GM18868 (cell line): ENCODE results near the gene FUZ.

Experiments
- ATAC-seq: cut with Tn5 transposase; IDR thresholded peaks from one replicate; pipeline ENCODE4 v1.9.1; 2021; ENCODE audit warnings: mild to moderate bottlenecking, moderate library complexity; ENCODE audit not compliant: unreplicated experiment

The FUZ gene

DNA sequence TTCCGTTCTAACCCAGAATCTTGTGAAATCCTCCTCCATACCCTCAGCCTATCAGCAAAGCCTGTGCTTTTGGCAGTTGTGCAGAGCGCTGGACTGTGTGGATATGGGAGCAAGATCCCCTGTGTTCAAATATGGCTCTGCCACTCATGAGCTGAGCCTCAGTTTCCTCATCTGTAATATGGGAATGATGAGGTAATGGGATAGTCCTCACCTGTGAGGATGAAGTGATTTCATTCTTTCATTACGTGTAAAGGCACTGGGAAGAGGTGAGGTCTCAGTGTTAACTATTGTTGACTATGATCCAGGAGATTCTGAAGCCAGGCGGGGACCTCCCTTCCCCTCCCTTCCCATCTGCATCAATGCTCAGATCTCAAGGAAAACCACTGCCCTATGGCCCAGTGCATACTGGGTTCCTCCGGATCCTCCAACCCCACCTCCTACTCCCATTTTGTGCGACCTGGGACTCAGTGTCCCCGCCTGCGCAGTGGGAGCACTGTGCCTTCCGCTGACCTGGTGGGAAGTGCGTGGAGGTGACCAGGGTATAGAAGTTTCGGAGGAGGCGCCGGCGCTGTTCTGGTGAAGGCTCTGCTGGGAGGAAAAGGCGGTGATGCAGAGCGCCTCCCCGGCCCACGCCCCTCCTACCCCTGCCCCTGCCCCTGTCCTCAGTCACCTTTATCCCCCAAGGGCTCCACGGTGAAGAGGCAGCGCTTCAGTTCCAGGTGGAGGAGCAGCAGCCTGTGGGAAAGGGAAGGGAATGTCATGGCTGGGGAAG is 5.0 kb downstream of the FUZ start:
- no peak for ATAC-seq

DNA sequence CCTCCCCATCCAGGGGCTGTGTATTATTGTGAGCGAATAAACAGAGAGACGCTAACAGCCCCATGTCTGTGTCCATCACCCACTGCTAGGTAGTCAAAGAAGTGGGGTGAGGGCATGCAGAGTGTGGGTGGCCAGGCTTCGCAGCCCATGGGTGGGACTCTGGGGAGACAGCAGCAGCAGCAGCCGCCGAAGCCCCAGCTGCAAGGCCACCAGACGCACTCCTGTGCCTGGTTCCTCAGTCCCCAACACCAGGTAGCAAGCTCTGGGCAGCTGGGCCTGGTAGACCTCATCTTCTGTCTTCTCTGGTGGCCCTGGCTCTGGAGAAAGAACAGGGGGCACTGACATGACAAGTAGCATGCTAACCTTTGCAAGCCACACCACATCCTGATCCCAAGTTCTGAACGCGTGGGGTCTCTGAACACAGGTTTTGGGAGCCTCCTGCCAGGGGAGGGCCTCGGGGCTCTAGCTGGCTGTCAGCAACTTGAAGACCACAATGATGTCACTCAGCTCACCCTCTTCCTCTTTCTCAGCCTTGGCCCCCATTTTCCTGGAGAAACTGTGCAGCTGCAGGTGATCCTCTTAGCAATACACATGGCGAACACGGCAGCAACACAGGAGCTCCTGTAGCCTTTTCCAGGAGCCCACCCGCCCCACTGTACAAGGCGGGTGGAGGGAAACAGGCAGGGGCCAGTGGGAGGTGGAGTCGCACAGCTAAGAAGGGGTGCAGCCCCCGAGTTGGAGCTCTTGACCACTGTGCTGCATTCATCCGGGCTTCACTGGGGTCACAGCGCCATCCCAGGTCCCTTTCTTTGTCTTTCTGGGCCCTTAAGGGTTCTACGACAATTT is 5.8 kb downstream of the FUZ start:
- ATAC-seq: no peak

- no peak for ATAC-seq
Observed at GRCh38 chr19:49806620-49806959, 6.5 kb downstream of the FUZ start.

DNA sequence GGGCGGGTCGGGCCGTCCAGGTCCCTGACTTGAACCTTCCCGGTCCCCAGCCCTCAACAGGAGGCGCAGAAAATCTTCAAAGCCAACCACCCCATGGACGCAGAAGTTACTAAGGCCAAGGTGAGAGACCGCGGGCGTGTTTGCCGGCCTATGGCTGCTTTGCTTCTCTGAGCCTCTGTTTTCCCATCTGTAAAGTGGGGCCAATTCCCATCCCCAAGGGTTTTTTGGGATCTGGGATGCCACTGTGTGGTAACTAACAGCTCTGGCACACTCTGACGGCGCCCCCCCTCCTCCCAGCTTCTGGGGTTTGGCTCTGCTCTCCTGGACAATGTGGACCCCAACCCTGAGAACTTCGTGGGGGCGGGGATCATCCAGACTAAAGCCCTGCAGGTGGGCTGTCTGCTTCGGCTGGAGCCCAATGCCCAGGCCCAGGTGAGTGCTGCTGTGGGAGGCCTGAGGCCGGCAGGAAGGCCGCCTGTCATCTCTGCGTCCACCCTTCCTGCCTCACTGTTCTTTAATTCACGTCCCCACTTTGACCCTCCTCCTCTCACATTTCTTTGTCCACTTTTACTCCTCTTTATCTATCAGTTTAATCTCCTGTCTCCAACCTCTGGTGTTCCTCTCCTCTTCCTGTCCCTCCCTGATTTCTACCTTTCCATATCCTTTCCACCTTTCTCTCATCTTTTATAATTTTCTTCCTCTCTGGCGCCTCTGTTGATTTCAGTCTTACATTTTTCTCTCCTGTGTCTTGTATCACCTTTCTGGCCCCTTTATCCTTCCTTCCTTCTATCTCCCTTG is 7.1 kb downstream of the FUZ start:
- ATAC-seq: no peak

DNA sequence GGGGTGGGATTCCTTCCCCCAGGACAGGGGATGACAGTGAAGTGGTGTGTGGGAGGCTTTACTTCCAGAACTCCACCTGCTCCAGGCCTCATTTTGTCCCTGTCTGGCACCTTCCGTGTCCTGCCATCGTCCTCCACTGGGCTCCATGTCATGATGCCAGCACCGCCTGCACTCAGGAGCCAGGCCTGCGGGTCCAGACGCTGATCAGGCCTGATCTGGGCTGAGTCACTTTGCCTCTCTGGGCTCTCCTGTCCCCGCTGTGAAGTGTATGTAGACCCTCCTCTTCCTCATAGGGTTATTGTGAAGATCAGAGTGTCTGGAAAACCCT is 9.6 kb downstream of the FUZ start:
- ATAC-seq: no peak

- no peak for ATAC-seq
Observed at GRCh38 chr19:49802836-49803528, 10.1 kb downstream of the FUZ start.

DNA sequence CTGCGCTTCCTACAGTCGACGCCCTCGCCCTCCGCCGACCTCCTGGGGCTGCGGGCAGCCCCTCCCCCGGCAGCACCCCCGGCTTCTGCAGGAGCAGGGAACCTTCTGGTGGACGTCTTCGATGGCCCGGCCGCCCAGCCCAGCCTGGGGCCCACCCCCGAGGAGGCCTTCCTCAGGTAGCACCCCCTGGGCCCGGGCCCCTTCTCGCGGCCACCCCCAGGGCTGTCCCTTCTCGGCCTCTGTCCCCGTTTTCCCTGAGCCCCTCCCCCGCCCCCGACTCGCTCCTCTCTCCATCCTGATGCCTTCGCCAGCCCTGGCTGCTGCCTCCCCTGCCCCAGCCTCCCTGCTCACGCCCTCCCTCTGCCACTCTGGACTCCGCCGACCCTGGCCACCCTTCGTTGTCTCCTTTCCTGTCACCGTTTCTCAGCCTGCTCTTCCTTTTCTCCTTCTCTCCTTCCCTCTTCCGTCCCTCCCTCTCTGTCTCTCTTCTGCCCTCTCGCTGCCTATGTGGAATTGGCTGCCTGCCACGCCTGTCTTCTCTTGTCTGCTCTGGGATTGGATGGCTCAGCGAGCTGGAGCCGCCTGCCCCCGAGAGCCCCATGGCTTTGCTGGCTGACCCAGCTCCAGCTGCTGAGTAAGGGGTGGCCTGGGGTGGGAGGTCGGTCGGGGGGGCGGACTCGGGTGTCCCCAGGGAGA is 11.0 kb downstream of the FUZ start:
- ATAC-seq: no peak

DNA sequence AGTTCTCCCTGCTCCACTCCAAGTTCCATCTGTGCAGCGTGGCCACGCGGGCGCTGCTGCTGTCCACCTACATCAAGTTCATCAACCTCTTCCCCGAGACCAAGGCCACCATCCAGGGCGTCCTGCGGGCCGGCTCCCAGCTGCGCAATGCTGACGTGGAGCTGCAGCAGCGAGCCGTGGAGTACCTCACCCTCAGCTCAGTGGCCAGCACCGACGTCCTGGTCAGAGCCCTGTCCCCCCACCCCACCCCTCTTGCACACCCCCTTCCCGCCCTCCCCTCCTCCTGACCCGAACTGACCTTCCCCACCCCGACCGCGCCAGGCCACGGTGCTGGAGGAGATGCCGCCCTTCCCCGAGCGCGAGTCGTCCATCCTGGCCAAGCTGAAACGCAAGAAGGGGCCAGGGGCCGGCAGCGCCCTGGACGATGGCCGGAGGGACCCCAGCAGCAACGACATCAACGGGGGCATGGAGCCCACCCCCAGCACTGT is 11.6 kb downstream of the FUZ start:
- ATAC-seq: no peak

DNA sequence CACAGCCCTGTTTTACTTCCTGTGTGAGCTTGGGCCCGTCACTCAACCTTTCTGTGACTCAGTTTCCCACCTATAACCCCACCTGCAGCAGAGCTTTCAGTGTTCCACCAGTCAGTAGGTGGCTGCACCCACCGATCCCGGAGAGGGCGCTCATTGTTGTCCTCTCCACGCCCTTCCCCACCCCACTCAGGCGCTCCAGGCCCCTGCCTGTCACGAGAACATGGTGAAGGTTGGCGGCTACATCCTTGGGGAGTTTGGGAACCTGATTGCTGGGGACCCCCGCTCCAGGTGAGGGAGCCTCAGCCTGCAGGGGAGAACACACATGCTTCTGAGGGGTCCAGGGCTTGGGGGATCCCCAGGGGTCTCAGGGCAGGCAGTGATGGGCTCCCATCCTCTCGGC is 12.3 kb downstream of the FUZ start:
- no peak for ATAC-seq

GRCh38 chr19:49799798-49800376 is 13.2 kb downstream of the FUZ start:
- ATAC-seq: no peak

DNA sequence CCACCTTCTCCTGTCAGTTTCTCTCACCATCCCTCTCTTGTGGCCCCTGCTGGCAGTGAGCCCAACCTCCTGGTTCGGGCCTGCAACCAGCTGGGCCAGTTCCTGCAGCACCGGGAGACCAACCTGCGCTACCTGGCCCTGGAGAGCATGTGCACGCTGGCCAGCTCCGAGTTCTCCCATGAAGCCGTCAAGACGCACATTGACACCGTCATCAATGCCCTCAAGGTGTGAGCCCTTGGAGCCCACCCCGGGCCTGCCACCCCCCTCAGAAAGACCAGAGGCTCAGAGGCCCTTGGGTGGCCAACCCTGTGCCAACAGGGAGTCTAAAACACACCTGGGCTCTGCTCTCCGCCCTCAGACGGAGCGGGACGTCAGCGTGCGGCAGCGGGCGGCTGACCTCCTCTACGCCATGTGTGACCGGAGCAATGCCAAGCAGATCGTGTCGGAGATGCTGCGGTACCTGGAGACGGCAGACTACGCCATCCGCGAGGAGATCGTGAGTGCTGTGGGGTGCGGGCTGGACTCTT is 13.8 kb downstream of the FUZ start:
- ATAC-seq: no peak

DNA sequence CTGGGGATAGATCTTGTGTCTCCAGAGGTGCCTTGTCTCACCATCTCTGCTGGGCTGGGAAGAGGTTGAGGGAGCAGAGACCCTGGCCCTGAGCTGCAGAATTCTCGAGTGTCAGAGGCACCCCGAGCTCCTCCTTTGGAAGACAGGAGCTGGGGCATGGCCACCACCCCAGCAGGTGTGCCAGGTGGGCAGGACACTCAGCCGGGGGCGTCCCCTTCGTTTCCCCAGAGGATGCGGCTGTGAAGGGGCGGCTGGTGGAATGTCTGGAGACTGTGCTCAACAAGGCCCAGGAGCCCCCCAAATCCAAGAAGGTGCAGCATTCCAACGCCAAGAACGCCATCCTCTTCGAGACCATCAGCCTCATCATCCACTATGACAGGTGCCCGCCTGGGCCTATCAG is 14.5 kb downstream of the FUZ start:
- ATAC-seq: no peak

DNA sequence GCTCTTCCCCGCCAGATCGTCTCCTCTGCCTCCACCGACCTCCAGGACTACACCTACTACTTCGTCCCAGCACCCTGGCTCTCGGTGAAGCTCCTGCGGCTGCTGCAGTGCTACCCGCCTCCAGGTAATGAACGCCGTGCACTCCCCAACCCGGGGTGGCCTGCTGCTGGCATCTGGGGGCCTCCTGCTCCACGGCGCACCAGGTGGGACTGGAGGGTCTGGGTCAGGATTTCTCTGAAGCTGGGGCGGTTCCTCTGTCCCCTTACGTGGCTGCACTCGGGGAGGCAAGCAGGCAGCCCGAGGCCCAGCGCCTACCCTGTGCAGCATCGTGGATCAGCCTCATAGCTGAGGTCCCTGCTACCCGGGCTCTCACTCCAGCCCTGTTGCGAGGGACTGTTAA is 17.5 kb downstream of the FUZ start:
- no peak for ATAC-seq

DNA sequence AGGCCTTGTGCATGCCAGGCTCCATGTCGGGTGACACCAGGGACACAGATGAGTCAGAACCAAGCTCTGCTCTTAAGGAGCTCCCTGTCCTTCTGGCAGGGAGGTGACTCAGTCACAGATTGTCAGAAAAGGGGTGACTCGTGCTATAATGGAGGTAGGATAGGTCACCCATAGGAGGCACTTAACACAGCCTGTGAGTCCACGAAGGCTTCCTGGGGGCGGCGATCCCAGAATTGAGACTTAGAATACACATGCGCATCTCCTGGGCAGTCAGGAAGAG is 19.6 kb downstream of the FUZ start:
- no peak for ATAC-seq

DNA sequence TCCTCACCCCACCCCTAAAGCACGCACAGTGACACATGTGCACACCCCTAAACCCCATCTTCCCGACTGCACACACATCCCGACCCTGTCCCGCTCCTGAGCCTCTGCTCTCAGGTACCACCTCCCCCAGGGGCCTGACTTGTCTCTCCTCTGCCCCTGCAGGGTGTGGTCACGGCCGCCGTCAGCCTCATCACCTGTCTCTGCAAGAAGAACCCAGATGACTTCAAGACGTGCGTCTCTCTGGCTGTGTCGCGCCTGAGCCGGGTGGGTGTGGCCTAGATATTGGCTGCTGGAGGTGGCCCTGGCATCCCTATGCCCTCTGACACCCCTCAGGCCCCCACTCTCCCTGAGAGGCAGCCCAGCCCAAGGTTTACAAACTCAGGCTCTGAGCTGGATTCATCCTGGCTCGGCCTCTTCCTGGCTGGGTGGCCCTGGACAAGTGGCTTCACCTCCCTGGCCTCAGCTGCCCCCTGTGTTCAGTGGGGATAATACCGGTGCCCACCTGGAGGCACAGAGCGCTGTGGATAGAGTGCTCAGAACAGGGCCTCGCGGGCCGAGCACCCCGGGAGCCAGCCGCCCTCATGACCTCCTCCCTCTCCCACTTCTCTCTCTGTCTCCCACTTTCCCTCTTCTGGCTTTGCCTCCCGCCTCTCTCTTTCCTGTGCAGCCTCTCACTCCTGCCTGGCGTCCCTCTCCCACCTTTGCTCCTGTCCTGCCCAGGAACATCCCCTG is 20.1 kb downstream of the FUZ start:
- no peak for ATAC-seq

GRCh38 chr19:49791776-49792445 is 21.2 kb downstream of the FUZ start:
- ATAC-seq: no peak

- no peak for ATAC-seq
Observed at GRCh38 chr19:49790866-49791265, 22.2 kb downstream of the FUZ start.

DNA sequence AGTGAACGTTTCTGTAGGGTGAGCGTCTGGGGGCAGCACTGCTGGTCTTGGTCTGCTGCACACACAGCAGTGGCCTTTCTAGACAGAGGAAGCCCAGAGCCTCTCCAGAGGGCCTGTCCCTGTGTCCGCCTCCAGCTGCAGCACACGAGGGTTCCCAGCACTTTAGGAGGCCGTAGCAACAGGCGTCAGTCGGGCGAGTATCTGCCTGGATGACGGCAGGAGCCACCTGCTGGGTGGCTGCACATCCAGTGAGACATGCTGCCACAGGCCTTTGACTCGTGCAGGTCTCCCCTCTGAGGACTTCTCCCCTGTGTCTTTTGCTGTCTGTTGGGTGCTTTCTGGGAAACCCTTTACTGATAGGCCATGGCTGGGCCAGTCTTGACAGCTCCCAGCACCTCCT is 24.2 kb downstream of the FUZ start:
- ATAC-seq: no peak

DNA sequence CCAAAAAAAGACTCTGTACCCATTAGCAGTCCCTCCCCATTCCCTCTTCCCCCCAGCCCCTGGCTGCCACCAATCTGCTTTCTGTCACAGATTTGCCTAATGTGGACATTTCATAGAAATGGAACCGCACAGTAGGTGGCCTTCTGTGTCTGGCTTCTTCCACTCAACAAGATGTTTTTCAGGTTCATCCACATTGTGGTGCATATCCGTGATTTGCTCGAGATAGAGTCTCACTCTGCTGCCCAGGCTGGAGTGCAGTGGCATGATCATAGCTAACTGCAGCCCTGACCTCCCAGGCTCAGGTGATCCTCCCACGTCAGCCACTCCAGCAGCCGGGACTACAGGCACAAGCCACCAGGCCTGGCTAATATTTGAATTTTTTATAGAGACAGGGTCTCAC is 25.3 kb downstream of the FUZ start:
- ATAC-seq: no peak
